ENCODE data around the gene TULP4.

DNA sequence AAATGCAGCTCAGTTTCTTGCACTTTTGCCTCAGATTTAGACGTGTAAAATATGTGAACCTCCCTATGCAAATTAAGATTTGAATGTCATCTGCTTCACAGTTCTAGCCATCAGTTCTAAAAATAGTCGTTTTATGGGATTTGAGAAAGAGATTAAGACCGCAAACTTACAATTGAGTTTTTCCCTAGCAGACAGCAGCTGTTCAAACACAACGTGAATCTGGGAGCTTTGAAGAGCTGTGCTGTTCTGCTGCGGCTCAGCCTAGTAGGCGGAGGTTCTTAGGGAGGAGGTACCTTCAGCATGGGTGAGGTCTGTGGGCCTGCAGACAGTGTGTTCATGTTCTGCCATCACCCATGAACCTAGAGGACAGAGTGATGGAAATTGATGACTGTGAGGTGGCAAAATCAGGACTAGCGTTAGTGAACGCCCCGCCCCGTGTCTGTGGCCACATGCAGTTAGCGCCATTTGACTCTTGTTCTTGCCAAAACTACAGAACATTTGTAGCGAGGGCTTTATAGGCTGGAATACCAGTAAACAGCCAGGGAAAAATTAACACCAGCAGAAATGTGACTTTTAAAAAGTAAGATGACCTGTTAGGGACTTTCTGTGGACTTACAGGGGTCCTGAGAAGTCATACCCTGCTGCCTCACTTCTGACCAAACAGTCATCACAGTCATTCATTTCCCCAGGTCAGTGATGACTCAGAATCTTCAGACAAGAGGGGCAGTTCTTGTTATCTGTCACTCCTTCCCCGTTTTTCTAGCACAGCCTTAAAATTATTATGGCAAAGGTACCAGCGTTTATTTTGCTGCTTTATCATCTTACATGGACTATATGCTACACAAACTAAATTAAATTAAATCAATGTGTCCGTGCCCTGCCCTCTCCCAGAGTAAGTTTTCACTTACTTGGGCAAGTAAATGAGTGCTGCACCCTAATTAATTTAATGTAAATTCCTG lies 163.4 kb downstream of the TULP4 start:
- TF ChIP-seq, protein P1, sequence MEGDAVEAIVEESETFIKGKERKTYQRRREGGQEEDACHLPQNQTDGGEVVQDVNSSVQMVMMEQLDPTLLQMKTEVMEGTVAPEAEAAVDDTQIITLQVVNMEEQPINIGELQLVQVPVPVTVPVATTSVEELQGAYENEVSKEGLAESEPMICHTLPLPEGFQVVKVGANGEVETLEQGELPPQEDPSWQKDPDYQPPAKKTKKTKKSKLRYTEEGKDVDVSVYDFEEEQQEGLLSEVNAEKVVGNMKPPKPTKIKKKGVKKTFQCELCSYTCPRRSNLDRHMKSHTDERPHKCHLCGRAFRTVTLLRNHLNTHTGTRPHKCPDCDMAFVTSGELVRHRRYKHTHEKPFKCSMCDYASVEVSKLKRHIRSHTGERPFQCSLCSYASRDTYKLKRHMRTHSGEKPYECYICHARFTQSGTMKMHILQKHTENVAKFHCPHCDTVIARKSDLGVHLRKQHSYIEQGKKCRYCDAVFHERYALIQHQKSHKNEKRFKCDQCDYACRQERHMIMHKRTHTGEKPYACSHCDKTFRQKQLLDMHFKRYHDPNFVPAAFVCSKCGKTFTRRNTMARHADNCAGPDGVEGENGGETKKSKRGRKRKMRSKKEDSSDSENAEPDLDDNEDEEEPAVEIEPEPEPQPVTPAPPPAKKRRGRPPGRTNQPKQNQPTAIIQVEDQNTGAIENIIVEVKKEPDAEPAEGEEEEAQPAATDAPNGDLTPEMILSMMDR (IDR thresholded peaks at IDR 0.05), result no peak
- no peak for TF ChIP-seq ZFX (IDR thresholded peaks at IDR 0.05; ENCODE audit: borderline replicate concordance)
